Measurements from ENCODE around the gene SESN3. TPM values are rescaled to one million over a fixed set of nuclear protein-coding genes. Genes with fewer than 3 reads are reported as not detected.
A peak's percentile ranks its signal among the peaks of the same experiment; 100 is the strongest.

Gene SESN3
- total RNA-seq, 1 experiment from 2014 or later: 0.55 TPM

DNA sequence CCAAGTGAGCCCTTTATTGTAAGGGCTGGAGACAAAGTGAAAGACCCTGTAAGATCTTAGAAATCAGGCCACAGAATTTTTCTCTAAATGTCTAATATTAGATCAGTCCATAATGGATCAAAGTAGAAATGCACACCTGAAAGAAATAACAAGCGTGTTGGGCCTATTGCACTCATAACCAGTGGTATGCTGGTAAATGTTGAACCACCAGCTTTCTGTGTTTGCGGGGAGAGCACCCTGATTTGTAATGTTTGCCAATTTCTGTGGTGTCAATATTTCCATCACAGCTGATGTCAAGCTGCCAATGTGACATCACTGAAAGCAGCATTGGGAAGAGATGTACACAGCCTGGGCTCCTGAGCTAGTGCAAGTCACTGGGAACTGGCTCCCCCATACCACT, 95.1 kb downstream of the SESN3 start:
- Histone ChIP-seq H3K27ac (ENCODE audit: low read length) (no peak overlapping the region), H3K4me2 (ENCODE audit: low read length) (no peak overlapping the region), H3K79me2 (ENCODE audit: low read length) (no peaks in the 10 kb centered on the region), H3K27me3 (ENCODE audit: low read length) (no peaks in the 10 kb centered on the region), H3K4me1 (ENCODE audit: insufficient read depth, low read length) (peaks cover 32% of the 10 kb centered on the region), H3K4me3 (ENCODE audit: low read length) (no peak overlapping the region), H3K9me3 (ENCODE audit: low read length) (no peaks in the 10 kb centered on the region), H3F3A (ENCODE audit: low read length, unreplicated experiment) (peaks cover 5% of the 10 kb centered on the region), H3K9me2 (replicated peaks; ENCODE audit: low read length) (no peaks in the 10 kb centered on the region), H2AFZ (ENCODE audit: low read length) (no peak overlapping the region), H4K20me1 (ENCODE audit: low read length) (no peaks in the 10 kb centered on the region), H3K9ac (ENCODE audit: low read length) (no peak overlapping the region), H3K36me3 (ENCODE audit: low read depth, low read length) (no peaks in the 10 kb centered on the region)
- no peak for ATAC-seq
- DNase-seq: no peak
- no peak for TF ChIP-seq EZH2phosphoT487 (IDR thresholded peaks at IDR 0.05; ENCODE audit: borderline replicate concordance, low read length)
- TF ChIP-seq EZH2 (IDR thresholded peaks at IDR 0.05; ENCODE audit: low read length, unreplicated experiment): no peak
- TF ChIP-seq, protein P1, sequence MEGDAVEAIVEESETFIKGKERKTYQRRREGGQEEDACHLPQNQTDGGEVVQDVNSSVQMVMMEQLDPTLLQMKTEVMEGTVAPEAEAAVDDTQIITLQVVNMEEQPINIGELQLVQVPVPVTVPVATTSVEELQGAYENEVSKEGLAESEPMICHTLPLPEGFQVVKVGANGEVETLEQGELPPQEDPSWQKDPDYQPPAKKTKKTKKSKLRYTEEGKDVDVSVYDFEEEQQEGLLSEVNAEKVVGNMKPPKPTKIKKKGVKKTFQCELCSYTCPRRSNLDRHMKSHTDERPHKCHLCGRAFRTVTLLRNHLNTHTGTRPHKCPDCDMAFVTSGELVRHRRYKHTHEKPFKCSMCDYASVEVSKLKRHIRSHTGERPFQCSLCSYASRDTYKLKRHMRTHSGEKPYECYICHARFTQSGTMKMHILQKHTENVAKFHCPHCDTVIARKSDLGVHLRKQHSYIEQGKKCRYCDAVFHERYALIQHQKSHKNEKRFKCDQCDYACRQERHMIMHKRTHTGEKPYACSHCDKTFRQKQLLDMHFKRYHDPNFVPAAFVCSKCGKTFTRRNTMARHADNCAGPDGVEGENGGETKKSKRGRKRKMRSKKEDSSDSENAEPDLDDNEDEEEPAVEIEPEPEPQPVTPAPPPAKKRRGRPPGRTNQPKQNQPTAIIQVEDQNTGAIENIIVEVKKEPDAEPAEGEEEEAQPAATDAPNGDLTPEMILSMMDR (conservative IDR thresholded peaks at IDR 0.05; ENCODE audit: low read depth, low read length): no peak
- CTCF ChIA-PET: no interaction called here
- no TSS peak for BruUV-seq (replicated peaks)
- POLR2A ChIA-PET (ENCODE audit: unreplicated experiment): no interaction called here
- intact Hi-C loops (cut with micrococcal nuclease): no loop called here

DNA sequence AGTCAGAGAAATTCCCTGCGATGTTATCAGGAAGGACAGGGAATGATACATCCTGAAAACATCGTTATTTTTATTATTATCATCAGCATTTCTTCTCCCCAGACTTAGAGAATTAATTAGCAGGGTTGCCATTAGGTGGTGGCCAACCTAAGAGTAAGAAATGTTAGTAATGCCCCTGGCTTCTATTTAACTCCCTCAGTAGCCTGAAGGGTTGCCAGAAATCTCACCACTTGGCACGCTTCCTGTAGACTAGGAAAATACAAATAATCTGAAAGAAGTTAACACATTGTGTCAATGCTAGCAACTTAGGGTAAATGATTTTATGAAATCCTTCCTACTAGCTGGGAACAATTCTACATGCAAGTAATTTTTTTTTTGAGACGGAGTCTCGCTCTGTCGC, 95.8 kb downstream of the SESN3 start:
- ChIA-PET CTCF (interaction anchor here (0.5 kb wide), 1 partner anchor 64 kb away, joined by 3 read pairs; no protein-coding TSS in a partner anchor), POLR2A (ENCODE audit: unreplicated experiment) (no interaction called here)
- H3K4me3 ChIP-seq (ENCODE audit: low read length): no peak overlapping the region
- H3K9me2 ChIP-seq (replicated peaks; ENCODE audit: low read length): no peaks in the 10 kb centered on the region
- 0 out of 2 replicates have a peak overlapping the region, but pooled peaks have one; percentile 1 for H3K9ac ChIP-seq (ENCODE audit: low read length)
- no peaks in the 10 kb centered on the region for H3K27me3 ChIP-seq (ENCODE audit: low read length)
- intact Hi-C loops (cut with micrococcal nuclease): no loop called here
- H3F3A ChIP-seq (ENCODE audit: low read length, unreplicated experiment): peaks cover 5% of the 10 kb centered on the region
- no peaks in the 10 kb centered on the region for H3K79me2 ChIP-seq (ENCODE audit: low read length)
- H3K4me1 ChIP-seq (ENCODE audit: insufficient read depth, low read length): peaks cover 32% of the 10 kb centered on the region
- no peaks in the 10 kb centered on the region for H3K36me3 ChIP-seq (ENCODE audit: low read depth, low read length)
- H3K9me3 ChIP-seq (ENCODE audit: low read length): no peaks in the 10 kb centered on the region
- peak overlapping the region; percentile 60 for H3K4me2 ChIP-seq (ENCODE audit: low read length)
- TF ChIP-seq EZH2 (IDR thresholded peaks at IDR 0.05; ENCODE audit: low read length, unreplicated experiment) (no peak), EZH2phosphoT487 (IDR thresholded peaks at IDR 0.05; ENCODE audit: borderline replicate concordance, low read length) (no peak)
- TF ChIP-seq, protein P1 (conservative IDR thresholded peaks at IDR 0.05; ENCODE audit: low read depth, low read length): no peak
- BruUV-seq (replicated peaks): no TSS peak
- no peak overlapping the region for H2AFZ ChIP-seq (ENCODE audit: low read length)
- ATAC-seq (no peak), DNase-seq (peak; percentile 47)
- peak overlapping the region; percentile 61 for H3K27ac ChIP-seq (ENCODE audit: low read length)
- H4K20me1 ChIP-seq (ENCODE audit: low read length): no peaks in the 10 kb centered on the region

DNA sequence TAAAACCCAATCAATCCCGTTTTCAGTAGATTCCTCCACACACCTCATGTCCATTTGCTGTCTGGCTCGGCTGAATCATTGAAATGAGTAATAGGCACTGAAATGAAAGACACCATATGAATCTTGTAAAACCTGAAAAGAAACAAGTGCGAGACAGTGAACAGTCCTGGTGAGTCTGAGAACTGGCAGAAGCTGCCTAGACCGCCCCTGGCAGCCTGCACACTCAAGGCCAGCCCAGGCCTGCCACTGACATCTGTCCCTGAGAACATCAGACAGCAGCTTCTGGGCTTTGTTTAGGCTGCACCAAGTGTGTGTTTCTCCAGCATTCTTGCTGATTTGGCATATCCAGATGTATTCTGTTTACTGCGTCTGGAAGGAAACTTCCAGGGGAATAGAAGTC, 96.5 kb downstream of the SESN3 start:
- Histone ChIP-seq H3K4me2 (ENCODE audit: low read length) (peak overlapping the region; percentile 60), H4K20me1 (ENCODE audit: low read length) (no peaks in the 10 kb centered on the region), H3K4me3 (ENCODE audit: low read length) (no peak overlapping the region; the same call in 1 of the 2 replicates), H3F3A (ENCODE audit: low read length, unreplicated experiment) (peaks cover 5% of the 10 kb centered on the region), H3K79me2 (ENCODE audit: low read length) (no peaks in the 10 kb centered on the region), H2AFZ (ENCODE audit: low read length) (peak overlapping the region; percentile 31; the same call in 1 of the 2 replicates), H3K9me2 (replicated peaks; ENCODE audit: low read length) (no peaks in the 10 kb centered on the region), H3K9ac (ENCODE audit: low read length) (0 out of 2 replicates have a peak overlapping the region, but pooled peaks have one; percentile 1), H3K27ac (ENCODE audit: low read length) (peak overlapping the region; percentile 61), H3K27me3 (ENCODE audit: low read length) (no peaks in the 10 kb centered on the region), H3K36me3 (ENCODE audit: low read depth, low read length) (no peaks in the 10 kb centered on the region), H3K9me3 (ENCODE audit: low read length) (no peaks in the 10 kb centered on the region), H3K4me1 (ENCODE audit: insufficient read depth, low read length) (peaks cover 32% of the 10 kb centered on the region)
- TF ChIP-seq, protein P1 (conservative IDR thresholded peaks at IDR 0.05; ENCODE audit: low read depth, low read length): no peak
- TF ChIP-seq EZH2phosphoT487 (IDR thresholded peaks at IDR 0.05; ENCODE audit: borderline replicate concordance, low read length): no peak
- no peak for TF ChIP-seq EZH2 (IDR thresholded peaks at IDR 0.05; ENCODE audit: low read length, unreplicated experiment)
- no TSS peak for BruUV-seq (replicated peaks)
- DNase-seq (peak; percentile 95), ATAC-seq (peak; percentile 100)
- POLR2A ChIA-PET (ENCODE audit: unreplicated experiment): no interaction called here
- CTCF ChIA-PET: interaction anchor here (0.5 kb wide), 1 partner anchor 63 kb away, joined by 3 read pairs; no protein-coding TSS in a partner anchor
- intact Hi-C loops (cut with micrococcal nuclease): loop anchor here (1.0 kb wide), 2 partner anchors 26 to 44 kb away; no protein-coding TSS in a partner anchor

Measured in PC-3 (cell line).